GM12873 (cell line): Measurements from ENCODE around the gene GRIA4.

Source experiments
- TF ChIP-seq, protein P1 (sequence below): IDR thresholded peaks from 2 replicates; pipeline ENCODE4 v1.5.1; 2012; ENCODE audit warnings: low read depth, mild to moderate bottlenecking, moderate library complexity, low read length, control low read depth; ENCODE audit not compliant: insufficient read depth; ENCODE audit errors: missing control alignments

GRIA4 gene

DNA sequence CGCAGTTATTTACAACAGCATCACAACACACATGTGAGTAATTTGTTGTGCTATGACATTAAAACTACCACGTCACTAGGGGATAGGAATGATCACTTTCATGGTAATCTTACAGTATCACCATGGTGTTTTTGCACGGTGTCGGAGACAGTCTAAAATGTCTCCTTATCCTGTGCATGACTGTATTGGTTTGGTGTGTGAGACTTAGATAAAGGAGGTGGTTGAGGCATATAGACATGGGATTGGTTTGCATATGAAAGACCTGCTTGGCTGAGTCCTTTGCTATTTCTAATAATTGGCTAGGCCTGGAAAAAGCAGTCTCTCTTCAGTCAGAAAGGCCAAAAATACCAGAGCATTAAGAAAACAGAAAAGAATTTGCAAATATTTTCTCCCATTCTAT is 382.0 kb downstream of the GRIA4 start:
- TF ChIP-seq, protein P1, sequence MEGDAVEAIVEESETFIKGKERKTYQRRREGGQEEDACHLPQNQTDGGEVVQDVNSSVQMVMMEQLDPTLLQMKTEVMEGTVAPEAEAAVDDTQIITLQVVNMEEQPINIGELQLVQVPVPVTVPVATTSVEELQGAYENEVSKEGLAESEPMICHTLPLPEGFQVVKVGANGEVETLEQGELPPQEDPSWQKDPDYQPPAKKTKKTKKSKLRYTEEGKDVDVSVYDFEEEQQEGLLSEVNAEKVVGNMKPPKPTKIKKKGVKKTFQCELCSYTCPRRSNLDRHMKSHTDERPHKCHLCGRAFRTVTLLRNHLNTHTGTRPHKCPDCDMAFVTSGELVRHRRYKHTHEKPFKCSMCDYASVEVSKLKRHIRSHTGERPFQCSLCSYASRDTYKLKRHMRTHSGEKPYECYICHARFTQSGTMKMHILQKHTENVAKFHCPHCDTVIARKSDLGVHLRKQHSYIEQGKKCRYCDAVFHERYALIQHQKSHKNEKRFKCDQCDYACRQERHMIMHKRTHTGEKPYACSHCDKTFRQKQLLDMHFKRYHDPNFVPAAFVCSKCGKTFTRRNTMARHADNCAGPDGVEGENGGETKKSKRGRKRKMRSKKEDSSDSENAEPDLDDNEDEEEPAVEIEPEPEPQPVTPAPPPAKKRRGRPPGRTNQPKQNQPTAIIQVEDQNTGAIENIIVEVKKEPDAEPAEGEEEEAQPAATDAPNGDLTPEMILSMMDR: no peak

DNA sequence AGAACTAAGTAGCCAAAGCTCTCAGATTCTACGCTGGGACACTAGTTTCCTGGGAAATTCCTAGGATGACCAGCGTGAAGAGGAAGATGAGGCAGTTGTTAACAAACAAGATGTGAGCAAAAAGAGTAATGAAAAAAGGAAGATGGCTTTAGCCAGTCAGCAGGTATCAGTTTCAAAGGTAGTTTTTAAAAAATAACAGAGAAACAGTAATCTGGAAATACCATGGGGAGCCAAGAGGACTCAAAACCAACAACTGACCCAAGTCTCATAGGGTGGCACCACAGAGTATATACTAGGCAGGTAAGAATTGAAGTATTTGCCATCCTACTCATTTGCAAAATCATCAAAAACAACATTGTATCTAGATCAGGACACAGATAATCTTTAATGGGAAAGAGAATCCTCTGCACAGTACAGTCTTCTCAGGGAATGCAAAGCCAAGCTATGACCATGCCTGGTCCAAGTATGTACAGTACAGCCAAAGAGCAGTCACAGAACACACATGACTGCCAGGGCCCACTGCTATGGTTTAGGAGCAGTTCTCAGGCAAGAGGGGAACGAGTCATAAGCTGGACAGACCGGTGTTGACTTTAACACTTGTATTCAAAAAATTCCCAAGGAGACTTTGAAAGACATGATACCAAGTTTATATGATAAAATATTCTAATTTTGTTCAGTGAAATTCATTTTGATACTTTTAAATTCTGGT is 391.6 kb downstream of the GRIA4 start:
- TF ChIP-seq, protein P1: no peak

DNA sequence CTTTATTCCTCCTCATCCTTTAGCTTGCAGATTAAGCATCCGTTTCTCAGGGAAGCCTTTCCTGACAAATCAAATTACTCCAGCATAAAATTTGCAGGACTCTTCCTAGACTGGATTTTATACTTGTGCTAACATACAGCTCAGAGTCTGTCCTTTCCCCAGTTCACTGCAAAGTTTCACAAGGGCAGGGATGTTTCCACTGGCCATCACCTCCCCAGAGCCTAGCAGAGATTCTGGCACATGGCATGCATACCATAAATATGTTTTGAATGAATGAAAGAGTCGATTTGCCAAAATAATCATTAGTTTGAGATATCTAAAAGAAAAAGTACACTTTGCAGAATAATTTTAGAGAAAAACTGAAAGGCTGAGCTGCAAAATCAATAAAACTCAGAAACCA is 401.6 kb downstream of the GRIA4 start:
- TF ChIP-seq, protein P1: no peak

DNA sequence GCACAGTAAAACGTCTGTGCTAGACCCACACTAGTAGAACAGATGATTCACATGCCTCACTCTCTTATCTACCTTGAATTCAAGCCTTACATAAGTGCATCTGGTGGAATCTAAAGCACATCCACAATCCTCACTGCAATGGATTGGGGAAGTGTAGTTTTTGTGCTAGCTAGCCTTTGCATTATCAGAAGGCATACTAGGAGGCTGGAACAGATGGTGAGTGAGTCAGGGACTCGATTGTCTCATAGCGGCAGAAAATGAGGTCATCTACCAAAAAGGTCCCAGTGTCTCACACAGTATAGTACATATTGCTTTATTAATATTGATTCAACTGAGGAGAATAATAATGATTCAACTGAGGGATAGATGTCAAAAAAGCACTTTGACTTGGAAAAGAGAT is 402.9 kb downstream of the GRIA4 start:
- TF ChIP-seq, protein P1: no peak

DNA sequence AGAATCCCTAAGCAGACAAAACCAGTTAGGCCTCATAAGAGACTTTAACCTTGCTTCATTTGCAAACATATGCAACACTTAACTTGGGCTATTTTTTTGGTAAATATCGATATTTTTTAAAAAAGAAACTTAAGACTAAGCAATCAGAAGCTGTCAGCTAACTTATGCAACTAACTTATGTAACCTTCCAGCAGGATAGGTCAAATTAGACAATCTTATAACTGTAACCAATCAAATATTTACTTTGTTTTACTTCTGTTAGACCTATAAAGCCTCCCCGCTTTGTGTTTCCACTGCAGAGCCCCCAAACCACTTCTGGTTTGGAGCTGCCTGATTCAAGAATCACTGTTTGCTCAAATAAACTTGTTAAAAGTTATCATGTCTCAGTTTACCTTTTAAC is 404.2 kb downstream of the GRIA4 start:
- TF ChIP-seq, protein P1: no peak

DNA sequence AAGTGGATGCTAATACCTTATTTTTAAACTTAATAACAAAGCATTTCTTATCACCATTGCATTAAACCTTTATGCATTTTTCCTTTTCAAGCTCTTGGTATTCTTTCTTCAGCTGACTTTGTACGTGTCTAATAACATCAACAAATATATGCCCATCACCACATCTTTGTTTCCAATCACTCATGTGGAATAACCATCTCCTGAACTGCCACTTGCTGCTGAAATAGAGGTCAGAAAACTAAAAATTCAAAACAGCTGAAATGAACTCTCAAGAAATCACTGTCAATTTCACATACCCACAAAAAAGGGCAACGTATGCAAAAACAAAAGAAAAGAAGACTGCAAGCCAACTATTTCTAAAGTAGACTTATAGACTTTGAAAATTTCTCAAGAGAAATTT is 404.7 kb downstream of the GRIA4 start:
- TF ChIP-seq, protein P1: no peak

DNA sequence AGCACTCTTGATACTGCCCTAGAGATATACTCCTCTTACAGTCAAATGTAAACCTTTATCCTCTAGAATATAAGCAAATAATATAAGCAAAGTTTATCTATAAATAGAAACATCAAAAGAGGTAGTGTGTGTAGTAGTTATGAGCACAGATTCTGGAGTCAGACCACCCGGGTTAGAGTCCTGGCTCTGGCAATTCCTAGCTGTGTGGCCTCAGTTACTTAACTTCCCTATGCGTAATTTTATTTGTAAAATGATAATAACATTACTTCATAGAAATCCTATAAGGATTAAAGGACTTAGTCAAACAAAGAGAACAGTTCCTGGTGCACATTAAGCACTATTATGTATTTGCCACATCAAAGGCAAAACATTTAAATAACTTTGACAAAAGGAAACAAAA is 405.2 kb downstream of the GRIA4 start:
- TF ChIP-seq, protein P1: no peak

DNA sequence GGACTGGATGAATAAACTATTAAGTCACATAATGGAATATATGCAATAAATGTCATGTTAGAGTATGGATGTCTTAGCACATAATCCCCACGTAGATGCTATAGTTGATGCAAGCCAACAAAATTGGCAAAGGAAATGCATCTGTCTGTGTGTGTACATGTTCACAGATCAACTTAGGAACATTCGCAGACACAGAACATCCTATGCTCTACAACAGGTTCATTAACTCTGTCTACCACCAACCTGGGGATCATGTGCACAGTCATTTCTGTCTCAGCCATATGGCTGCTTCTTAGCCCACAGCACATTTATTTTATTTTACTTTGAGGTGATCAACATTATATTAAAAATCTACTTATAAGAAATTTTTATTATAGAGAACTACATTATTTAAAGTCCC is 407.2 kb downstream of the GRIA4 start:
- TF ChIP-seq, protein P1: no peak
